ENCODE data around the gene HOXB6. TPM values are rescaled to one million over a fixed set of nuclear protein-coding genes. Genes with fewer than 3 reads are reported as not detected.
A peak's percentile ranks its signal among the peaks of the same experiment; 100 is the strongest.

The HOXB6 gene
- polyA plus RNA-seq, 1 donor: 9.8 TPM

DNA sequence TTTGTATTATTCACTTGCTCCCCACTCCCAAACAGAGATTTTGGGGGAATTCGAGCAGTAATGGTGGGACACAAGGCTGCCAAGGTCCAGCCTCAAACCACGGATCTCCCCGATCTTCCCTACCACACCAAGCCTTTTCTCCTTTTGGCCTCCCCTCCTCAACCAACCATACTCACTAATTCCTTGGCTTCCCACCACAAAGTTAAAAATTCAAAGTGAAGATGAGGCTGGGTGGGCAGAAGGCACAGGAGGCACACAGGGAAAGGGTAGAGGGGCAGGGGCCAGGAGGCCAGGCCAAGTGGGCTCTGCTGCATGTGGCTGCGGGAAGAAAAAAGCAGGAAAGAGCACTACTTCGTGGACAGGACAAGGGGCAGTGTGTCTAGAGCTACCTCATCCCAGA lies 41.9 kb downstream of the HOXB6 start:
- H3K4me3 ChIP-seq (ENCODE audit: low read length): no peak overlapping the region
- no peak for DNase-seq
- WGBS (ENCODE audit: insufficient coverage, low lambda C conversion rate): no CpG with 5 or more reads among the region's 5 CpGs
- H3K4me1 ChIP-seq (ENCODE audit: control insufficient read depth, insufficient read depth, low read length): peaks cover 33% of the 10 kb centered on the region
- H3K27ac ChIP-seq (ENCODE audit: low read length): peak overlapping the region; percentile 64
- H3K9me3 ChIP-seq (ENCODE audit: control insufficient read depth, low read depth, low read length): peaks cover 3% of the 10 kb centered on the region
- H3K36me3 ChIP-seq (ENCODE audit: control insufficient read depth, insufficient read depth, low read length): peaks cover 7% of the 10 kb centered on the region
- peaks cover 80% of the 10 kb centered on the region for H3K27me3 ChIP-seq (ENCODE audit: control insufficient read depth, insufficient read depth, low read length)

DNA sequence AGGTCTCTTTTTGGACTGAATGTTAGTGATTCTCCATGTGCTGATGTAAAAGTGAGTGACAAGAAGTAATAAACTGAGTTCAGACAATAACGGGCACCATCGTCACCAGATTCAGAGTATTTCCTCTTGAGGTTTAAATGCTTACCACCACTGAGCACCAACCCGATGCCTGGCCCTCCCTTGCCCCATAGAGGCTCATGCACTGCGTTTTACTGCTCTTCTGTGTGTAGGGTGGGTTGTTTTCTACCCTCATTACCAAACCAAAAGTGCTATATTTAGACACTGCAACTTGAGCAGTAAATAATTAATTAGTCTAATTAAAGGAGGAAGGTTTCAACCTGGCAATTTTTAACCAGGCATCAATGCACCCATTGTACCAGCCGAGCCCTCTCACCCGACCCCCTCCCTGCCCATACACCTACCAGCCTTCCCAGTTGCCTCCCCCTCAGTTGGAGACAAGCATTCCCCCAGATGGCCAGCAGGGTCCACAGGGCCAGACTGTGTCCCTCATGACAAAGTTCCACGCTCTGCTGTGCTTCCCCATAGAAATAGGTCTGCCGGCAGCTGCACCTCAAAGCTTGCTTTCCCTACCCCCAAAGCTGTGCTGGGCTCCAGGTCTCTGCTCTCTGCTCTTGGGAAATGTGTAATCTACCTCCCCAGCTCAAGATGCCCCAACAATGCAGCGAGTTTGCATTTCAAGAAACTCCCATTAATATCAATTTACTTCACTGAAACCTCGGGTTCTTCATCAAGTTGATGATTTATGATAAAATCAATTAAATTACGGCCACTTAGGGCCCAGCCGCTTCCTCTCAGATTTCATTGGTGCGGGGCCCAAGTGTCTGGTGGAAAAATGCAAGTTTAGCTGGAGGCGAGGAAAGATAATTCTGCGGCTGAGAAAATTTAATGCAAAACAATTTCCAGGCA lies 42.6 kb downstream of the HOXB6 start:
- 73% methylated on average over 3 of the region's 15 CpGs for WGBS (ENCODE audit: insufficient coverage, low lambda C conversion rate)
- H3K27me3 ChIP-seq (ENCODE audit: control insufficient read depth, insufficient read depth, low read length): peaks cover 80% of the 10 kb centered on the region
- no peak for DNase-seq
- no peak overlapping the region for H3K4me3 ChIP-seq (ENCODE audit: low read length)
- H3K27ac ChIP-seq (ENCODE audit: low read length): peak overlapping the region; percentile 64
- peaks cover 7% of the 10 kb centered on the region for H3K36me3 ChIP-seq (ENCODE audit: control insufficient read depth, insufficient read depth, low read length)
- peaks cover 3% of the 10 kb centered on the region for H3K9me3 ChIP-seq (ENCODE audit: control insufficient read depth, low read depth, low read length)
- peaks cover 30% of the 10 kb centered on the region for H3K4me1 ChIP-seq (ENCODE audit: control insufficient read depth, insufficient read depth, low read length)

DNA sequence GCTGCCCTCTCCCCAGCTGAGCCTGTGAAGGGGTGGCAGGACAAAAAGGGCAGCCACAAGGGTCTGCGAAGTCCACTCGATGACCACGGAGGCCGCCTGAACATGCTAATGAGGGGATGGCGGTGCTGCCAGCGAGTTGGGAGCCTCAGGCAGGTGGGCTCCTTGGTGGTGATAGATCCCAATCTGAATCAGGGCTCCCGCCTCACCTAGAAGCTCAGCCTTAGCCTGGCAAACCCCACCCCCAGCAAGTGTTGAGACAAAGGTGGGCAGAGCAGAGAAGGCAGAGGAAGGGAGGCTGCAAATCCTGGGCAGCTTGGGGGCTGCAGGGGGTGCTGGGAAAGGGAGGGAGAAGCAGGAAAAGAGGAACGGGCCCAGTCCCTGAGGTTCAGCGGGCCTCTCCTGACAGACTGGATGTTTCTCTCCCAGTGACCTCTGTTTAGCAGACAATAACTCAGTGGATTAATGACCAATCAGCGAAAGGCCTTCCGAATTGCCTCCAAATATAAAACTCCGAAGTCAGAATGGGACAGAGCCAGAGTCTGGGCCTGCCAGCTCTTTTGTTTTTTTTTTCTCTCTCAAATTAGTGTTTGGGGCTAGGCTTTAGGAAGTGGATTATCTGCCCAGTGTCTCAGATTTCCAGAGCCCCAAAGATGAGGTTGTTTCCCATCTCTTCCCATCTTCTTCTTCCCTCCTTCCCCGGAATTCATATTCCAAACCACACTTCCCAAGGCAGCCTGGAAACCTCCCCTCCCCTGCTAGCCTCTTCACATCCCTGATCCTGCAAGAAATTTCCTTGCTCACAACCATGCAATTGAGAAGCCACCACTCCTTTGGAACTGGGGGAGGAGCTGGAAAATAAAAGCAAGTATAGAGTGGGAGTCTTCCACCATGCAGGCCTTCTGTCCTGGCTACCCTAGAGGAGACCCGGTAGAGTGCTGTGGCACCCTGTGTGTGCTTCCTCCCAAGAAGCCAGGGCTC lies 44.7 kb downstream of the HOXB6 start:
- H3K9me3 ChIP-seq (ENCODE audit: control insufficient read depth, low read depth, low read length): peaks cover 3% of the 10 kb centered on the region
- H3K4me1 ChIP-seq (ENCODE audit: control insufficient read depth, insufficient read depth, low read length): peaks cover 30% of the 10 kb centered on the region
- 57% methylated on average over 1 of the region's 14 CpGs for WGBS (ENCODE audit: insufficient coverage, low lambda C conversion rate)
- H3K27me3 ChIP-seq (ENCODE audit: control insufficient read depth, insufficient read depth, low read length): peaks cover 74% of the 10 kb centered on the region
- H3K4me3 ChIP-seq (ENCODE audit: low read length): no peak overlapping the region
- no peak for DNase-seq
- peaks cover 7% of the 10 kb centered on the region for H3K36me3 ChIP-seq (ENCODE audit: control insufficient read depth, insufficient read depth, low read length)
- H3K27ac ChIP-seq (ENCODE audit: low read length): peak overlapping the region; percentile 65

DNA sequence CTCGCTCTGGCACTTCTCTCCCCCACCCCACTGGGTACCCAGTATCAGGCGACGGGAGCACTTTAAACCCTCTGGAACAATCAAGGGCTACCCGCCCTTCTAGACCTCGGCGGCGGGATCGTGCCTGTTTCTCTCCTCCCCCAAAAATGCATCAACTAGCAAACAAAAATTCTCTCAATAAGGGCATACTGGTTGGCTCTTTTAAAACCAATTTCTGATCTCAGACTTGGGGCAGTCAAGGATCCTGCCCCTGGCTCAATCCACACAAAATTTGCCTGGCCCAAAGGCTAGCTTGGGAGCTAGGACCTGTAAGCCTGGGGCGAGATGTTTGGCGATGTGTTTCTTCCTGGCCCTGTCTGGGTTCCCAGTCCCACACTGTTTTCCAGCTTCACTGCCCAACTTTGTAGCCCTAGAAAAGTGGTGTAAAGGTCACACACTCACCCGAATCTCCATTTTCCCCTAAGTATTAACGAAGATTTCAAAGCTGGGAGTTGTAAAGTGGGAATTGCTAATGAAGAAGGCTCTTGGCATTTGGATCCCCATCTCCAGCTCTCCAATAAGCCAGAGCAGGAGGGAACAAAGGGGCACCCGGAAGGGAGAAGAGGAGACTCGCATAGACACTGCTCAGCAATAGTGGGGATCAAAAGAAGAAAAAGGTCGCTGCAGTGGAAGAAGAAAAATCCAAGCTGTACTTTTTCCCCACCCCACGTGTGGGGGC lies 45.5 kb downstream of the HOXB6 start:
- Histone ChIP-seq H3K27me3 (ENCODE audit: control insufficient read depth, insufficient read depth, low read length) (peaks cover 74% of the 10 kb centered on the region), H3K4me3 (ENCODE audit: low read length) (no peak overlapping the region), H3K36me3 (ENCODE audit: control insufficient read depth, insufficient read depth, low read length) (peaks cover 7% of the 10 kb centered on the region), H3K9me3 (ENCODE audit: control insufficient read depth, low read depth, low read length) (peaks cover 4% of the 10 kb centered on the region), H3K27ac (ENCODE audit: low read length) (peak overlapping the region; percentile 65), H3K4me1 (ENCODE audit: control insufficient read depth, insufficient read depth, low read length) (peaks cover 28% of the 10 kb centered on the region)
- DNase-seq: no peak
- no CpG with 5 or more reads among the region's 16 CpGs for WGBS (ENCODE audit: insufficient coverage, low lambda C conversion rate)

DNA sequence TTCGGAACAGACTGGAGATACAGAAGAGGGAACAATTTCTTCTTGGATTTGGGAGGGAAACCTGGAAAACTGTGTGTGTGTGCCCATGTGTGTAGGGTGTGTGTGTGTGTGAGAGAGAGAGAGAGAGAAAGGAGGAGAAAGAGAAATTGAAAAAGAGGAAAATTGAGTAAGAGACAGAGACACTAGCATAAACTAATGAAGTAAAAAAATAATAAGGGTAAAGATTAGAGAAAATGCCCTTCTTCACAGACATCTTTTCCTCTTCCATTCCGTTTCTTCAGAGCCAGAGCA lies 46.0 kb downstream of the HOXB6 start:
- 100% methylated on average over 1 of the region's 2 CpGs for WGBS (ENCODE audit: insufficient coverage, low lambda C conversion rate)
- Histone ChIP-seq H3K27me3 (ENCODE audit: control insufficient read depth, insufficient read depth, low read length) (peaks cover 76% of the 10 kb centered on the region), H3K9me3 (ENCODE audit: control insufficient read depth, low read depth, low read length) (peaks cover 4% of the 10 kb centered on the region), H3K4me3 (ENCODE audit: low read length) (no peak overlapping the region), H3K27ac (ENCODE audit: low read length) (peak overlapping the region; percentile 65), H3K4me1 (ENCODE audit: control insufficient read depth, insufficient read depth, low read length) (peaks cover 26% of the 10 kb centered on the region), H3K36me3 (ENCODE audit: control insufficient read depth, insufficient read depth, low read length) (peaks cover 7% of the 10 kb centered on the region)
- no peak for DNase-seq

DNA sequence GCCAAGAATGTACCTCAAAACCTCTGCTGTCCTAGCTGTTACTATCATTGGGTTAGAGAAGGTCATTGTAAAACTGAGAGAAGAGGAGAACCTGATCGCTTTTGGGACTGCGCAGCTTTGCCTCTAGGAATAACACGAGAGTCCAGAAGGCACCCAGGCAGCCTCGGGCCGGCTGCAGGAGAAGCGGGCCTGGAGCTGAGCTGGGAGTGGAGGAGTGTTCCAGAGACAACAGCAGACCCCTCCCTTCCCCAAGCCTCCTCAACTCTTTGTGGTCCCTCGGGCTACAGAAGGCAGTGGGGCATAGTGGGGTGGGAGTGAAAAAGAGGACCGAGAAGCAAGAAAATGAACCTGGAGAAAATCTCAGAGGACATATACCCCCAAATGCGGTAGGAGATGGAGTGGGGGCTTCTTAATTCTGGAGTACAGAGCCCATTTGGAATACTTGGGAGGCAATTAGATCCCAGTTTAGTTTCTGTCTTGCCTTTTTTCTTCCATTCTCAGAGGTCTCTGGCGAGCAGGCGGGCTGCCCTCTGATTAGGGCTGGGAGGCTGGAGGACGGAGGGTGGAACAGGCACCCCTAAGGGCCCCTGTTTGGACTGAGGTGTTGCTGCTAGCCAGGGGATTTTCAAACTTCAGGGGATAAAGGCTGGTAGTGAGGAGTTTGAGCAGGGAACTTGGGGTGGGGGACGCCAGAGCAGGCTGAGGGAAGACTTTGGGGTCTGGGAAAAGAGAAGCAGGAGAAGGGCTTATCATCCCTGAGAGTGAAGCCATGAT lies 46.5 kb downstream of the HOXB6 start:
- peaks cover 4% of the 10 kb centered on the region for H3K9me3 ChIP-seq (ENCODE audit: control insufficient read depth, low read depth, low read length)
- peaks cover 7% of the 10 kb centered on the region for H3K36me3 ChIP-seq (ENCODE audit: control insufficient read depth, insufficient read depth, low read length)
- WGBS (ENCODE audit: insufficient coverage, low lambda C conversion rate): no CpG with 5 or more reads among the region's 13 CpGs
- H3K27me3 ChIP-seq (ENCODE audit: control insufficient read depth, insufficient read depth, low read length): peaks cover 73% of the 10 kb centered on the region
- DNase-seq: no peak
- H3K4me3 ChIP-seq (ENCODE audit: low read length): no peak overlapping the region
- peak overlapping the region; percentile 65 for H3K27ac ChIP-seq (ENCODE audit: low read length)
- H3K4me1 ChIP-seq (ENCODE audit: control insufficient read depth, insufficient read depth, low read length): peaks cover 20% of the 10 kb centered on the region

DNA sequence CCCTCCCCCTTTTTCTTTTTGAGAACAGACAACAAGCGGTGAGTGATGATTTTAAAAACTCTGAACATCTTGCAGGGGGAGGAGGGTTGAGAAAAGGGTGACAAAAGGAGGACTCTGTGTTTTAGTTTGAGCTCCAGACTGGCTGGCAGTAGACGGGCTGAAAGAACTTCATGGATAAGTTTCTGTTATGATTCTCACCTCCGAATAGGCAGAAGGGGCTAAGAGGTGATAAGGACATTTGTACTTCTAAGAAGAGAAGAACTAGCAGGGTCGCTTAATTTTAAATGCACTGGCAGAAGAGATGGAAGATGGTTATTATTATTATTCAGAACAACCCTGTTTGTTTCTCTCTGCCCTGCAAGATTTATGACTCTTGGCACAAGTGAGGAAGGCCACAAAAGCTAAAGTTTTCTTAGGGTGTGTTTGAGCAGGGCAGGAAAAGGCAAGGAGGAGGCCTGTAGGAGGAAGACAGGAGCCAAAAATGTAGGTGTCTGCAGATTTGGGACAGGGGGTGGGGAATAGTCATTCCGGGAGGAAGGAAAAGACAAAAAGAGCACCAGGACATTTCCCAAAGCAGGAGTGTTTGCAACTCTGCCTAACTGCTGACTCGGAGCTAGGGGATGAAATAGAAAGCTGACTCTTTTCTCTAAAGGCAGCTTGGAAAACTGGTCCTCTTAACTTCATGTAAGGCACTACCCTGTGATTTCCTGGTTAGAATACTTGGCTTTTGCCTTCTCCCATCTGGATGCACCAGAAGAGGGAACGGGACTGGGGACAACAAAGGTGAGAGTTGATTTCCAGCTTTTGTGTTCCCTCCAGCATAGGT lies 48.0 kb downstream of the HOXB6 start:
- 100% methylated on average over 1 of the region's 7 CpGs for WGBS (ENCODE audit: insufficient coverage, low lambda C conversion rate)
- Histone ChIP-seq H3K4me1 (ENCODE audit: control insufficient read depth, insufficient read depth, low read length) (peaks cover 23% of the 10 kb centered on the region), H3K36me3 (ENCODE audit: control insufficient read depth, insufficient read depth, low read length) (peaks cover 9% of the 10 kb centered on the region), H3K4me3 (ENCODE audit: low read length) (no peak overlapping the region), H3K27me3 (ENCODE audit: control insufficient read depth, insufficient read depth, low read length) (peaks cover 71% of the 10 kb centered on the region), H3K9me3 (ENCODE audit: control insufficient read depth, low read depth, low read length) (peaks cover 4% of the 10 kb centered on the region), H3K27ac (ENCODE audit: low read length) (peak overlapping the region; percentile 65)
- DNase-seq: no peak

DNA sequence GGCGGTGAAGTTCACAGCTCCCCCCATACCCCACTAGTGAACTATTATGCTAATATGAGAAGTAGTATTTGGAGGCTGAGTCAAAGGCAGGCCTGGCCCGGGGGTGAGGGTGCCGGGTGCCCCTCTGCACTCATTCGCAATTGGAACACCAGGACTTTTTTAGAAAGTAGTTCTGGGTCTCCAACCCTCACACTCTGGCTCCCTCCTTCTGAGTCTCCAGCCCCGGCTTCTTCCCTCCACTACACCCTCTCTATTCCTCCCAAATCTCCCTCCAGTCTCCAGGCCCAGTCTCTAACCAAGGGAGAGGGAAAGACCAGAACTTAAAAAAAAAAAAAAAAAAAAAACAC lies 48.6 kb downstream of the HOXB6 start:
- WGBS (ENCODE audit: insufficient coverage, low lambda C conversion rate): no CpG with 5 or more reads among the region's 5 CpGs
- Histone ChIP-seq H3K4me1 (ENCODE audit: control insufficient read depth, insufficient read depth, low read length) (peaks cover 20% of the 10 kb centered on the region), H3K27ac (ENCODE audit: low read length) (peak overlapping the region; percentile 65), H3K36me3 (ENCODE audit: control insufficient read depth, insufficient read depth, low read length) (peaks cover 5% of the 10 kb centered on the region), H3K4me3 (ENCODE audit: low read length) (no peak overlapping the region), H3K27me3 (ENCODE audit: control insufficient read depth, insufficient read depth, low read length) (peaks cover 73% of the 10 kb centered on the region), H3K9me3 (ENCODE audit: control insufficient read depth, low read depth, low read length) (peaks cover 4% of the 10 kb centered on the region)
- DNase-seq: no peak

Data from large intestine (tissue), 3 donors.